Endothelial cell (in vitro differentiated cells): ENCODE data around the gene KATNA1. TPM values are rescaled to one million over a fixed set of nuclear protein-coding genes. Genes with fewer than 3 reads are reported as not detected.
A peak's percentile ranks its signal among the peaks of the same experiment; 100 is the strongest.
"Not testable (repeated sequence)": the region's sequence is repeated elsewhere in the genome, so short reads cannot be mapped to it uniquely, and the experiment has no call there.

ENCODE experiments used
- DNase-seq: peaks from one replicate; pipeline ENCODE4 v3.0.0; 2021; ENCODE audit warnings: low spot score
- H3K27ac Mint-ChIP-seq: one replicate; pipeline ENCODE4 v1.8.0; 2021; ENCODE audit warnings: mixed read lengths, inconsistent platforms; ENCODE audit not compliant: unreplicated experiment
- H3K27me3 Mint-ChIP-seq: one replicate; pipeline ENCODE4 v1.8.0; 2021; ENCODE audit warnings: mild to moderate bottlenecking, moderate library complexity, mixed read lengths, inconsistent platforms; ENCODE audit not compliant: unreplicated experiment
- H3K36me3 Mint-ChIP-seq: one replicate; pipeline ENCODE4 v1.8.0; 2021; ENCODE audit warnings: mild to moderate bottlenecking, low read depth, mixed read lengths, inconsistent platforms; ENCODE audit not compliant: unreplicated experiment
- H3K4me1 Mint-ChIP-seq: one replicate; pipeline ENCODE4 v1.8.0; 2021; ENCODE audit warnings: mild to moderate bottlenecking, mixed read lengths, inconsistent platforms; ENCODE audit not compliant: unreplicated experiment
- H3K4me3 Mint-ChIP-seq: one replicate; pipeline ENCODE4 v1.8.0; 2021; ENCODE audit warnings: mild to moderate bottlenecking, mixed read lengths, inconsistent platforms; ENCODE audit not compliant: unreplicated experiment
- H3K9me3 Mint-ChIP-seq: one replicate; pipeline ENCODE4 v1.8.0; 2021; ENCODE audit warnings: mixed read lengths, inconsistent platforms; ENCODE audit not compliant: unreplicated experiment
- CTCF ChIP-seq: fragments of 200-600 bp; sonication (generic); IDR thresholded peaks from one replicate; pipeline ENCODE4 v1.5.0; 2021; ENCODE audit warnings: antibody characterized with exemption; ENCODE audit not compliant: unreplicated experiment
- total RNA-seq: library from RNA; stranded (reverse); fragmentation: NEBNext Ultra II Directional; extraction: Animal tissue kit (Norgen Biotek cat#: 25700); gene quantifications from one replicate; pipeline ENCODE4 v1.2.1, GENCODE V29; 2021; ENCODE audit not compliant: unreplicated experiment

Gene KATNA1
- total RNA-seq, 1 donor from 2014 or later: 12.5 TPM

- no peak overlapping the region for H3K27ac Mint-ChIP-seq
- no peak overlapping the region for H3K4me3 Mint-ChIP-seq
- DNase-seq: no peak
- H3K36me3 Mint-ChIP-seq: peaks cover 19% of the 10 kb centered on the region
- no peak for TF ChIP-seq CTCF
- H3K9me3 Mint-ChIP-seq: no peaks in the 10 kb centered on the region
- no peaks in the 10 kb centered on the region for H3K27me3 Mint-ChIP-seq
- no peaks in the 10 kb centered on the region for H3K4me1 Mint-ChIP-seq
These were observed 37.7 kb upstream of the KATNA1 start for GRCh38 chr6:149686230-149686629.

- H3K36me3 Mint-ChIP-seq: peaks cover 20% of the 10 kb centered on the region
- H3K9me3 Mint-ChIP-seq: no peaks in the 10 kb centered on the region
- no peak overlapping the region for H3K27ac Mint-ChIP-seq
- no peak for TF ChIP-seq CTCF
- H3K4me3 Mint-ChIP-seq: peak overlapping the region; percentile 8
- no peaks in the 10 kb centered on the region for H3K27me3 Mint-ChIP-seq
- DNase-seq: no peak
- H3K4me1 Mint-ChIP-seq: no peaks in the 10 kb centered on the region
These were observed 34.8 kb upstream of the KATNA1 start for GRCh38 chr6:149683256-149683859.

- not testable (repeated sequence) for H3K9me3 Mint-ChIP-seq, H3K4me3 Mint-ChIP-seq, H3K27ac Mint-ChIP-seq, DNase-seq, H3K27me3 Mint-ChIP-seq, H3K4me1 Mint-ChIP-seq
- H3K36me3 Mint-ChIP-seq: peaks cover 20% of the 10 kb centered on the region
These were observed 33.3 kb upstream of the KATNA1 start for GRCh38 chr6:149681845-149682244.

- no peak overlapping the region for H3K4me3 Mint-ChIP-seq
- no peaks in the 10 kb centered on the region for H3K9me3 Mint-ChIP-seq
- peaks cover 20% of the 10 kb centered on the region for H3K36me3 Mint-ChIP-seq
These were observed 32.7 kb upstream of the KATNA1 start for GRCh38 chr6:149681209-149681608.

GRCh38 chr6:149680503-149680902 is 32.0 kb upstream of the KATNA1 start:
- Mint-ChIP-seq H3K4me1 (no peaks in the 10 kb centered on the region), H3K9me3 (no peaks in the 10 kb centered on the region), H3K4me3 (no peak overlapping the region), H3K27me3 (no peaks in the 10 kb centered on the region), H3K36me3 (peaks cover 22% of the 10 kb centered on the region), H3K27ac (no peak overlapping the region)
- DNase-seq: no peak
- TF ChIP-seq CTCF: no peak

More at GRCh38 chr6:149681209-149681608, 32.7 kb upstream of the KATNA1 start:
- H3K27ac Mint-ChIP-seq: no peak overlapping the region
- H3K4me1 Mint-ChIP-seq: no peaks in the 10 kb centered on the region
- no peak for TF ChIP-seq CTCF
- no peak for DNase-seq
- no peaks in the 10 kb centered on the region for H3K27me3 Mint-ChIP-seq

GRCh38 chr6:149672265-149672664 is 23.8 kb upstream of the KATNA1 start:
- not testable (repeated sequence) for H3K9me3 Mint-ChIP-seq, DNase-seq, H3K27ac Mint-ChIP-seq, H3K4me3 Mint-ChIP-seq, H3K27me3 Mint-ChIP-seq, H3K4me1 Mint-ChIP-seq
- peaks cover 26% of the 10 kb centered on the region for H3K36me3 Mint-ChIP-seq
